ENCODE data around the gene CLDN8.

Gene CLDN8

DNA sequence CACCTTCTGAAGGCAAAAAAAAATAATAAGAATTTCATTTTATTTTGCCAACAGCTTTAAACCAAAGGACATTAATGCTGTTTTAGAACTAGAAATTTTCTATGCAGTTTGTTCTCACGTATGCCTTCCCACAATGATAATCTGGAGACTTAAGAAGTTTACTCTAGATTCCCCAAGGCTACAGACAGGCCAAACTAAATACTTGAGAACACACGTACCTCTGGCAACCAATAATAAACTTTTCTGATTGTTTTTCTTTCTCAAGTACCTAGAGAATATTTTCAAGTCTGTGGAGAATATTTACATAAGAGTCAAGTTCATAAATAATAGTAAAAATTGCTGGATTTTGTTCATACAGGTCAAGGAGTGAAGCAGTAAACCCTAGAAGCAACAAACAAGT lies 15.9 kb downstream of the CLDN8 start:
- no peak for DNase-seq (ENCODE audit: low read depth)

DNA sequence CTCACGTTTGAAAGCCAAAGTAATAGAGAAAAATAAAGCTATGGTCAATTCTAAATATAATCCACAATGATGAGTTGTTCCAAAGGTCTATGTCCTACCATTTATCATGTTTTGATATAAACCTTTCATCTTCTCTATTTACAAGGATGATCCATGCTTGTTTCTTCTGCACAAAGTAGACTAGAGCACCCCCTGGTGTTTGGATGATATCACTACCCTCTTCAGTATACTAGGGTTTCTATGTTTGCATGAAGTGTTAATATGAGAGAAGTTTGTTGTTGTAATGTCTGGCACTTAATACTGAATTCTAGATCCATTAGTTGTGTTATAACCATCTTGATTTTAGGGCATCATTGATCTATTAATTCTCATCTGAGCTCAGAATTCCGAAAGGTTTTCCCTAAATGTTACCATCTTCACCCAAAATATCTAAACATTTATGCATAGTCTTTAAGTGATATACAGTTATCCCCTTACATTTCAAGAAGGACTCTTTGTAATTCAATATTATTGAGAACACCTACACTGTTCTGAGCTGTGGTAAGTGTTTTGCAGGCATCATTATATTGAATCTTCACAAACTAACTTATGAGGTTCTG lies 21.1 kb downstream of the CLDN8 start:
- DNase-seq (ENCODE audit: low read depth), result no peak

DNA sequence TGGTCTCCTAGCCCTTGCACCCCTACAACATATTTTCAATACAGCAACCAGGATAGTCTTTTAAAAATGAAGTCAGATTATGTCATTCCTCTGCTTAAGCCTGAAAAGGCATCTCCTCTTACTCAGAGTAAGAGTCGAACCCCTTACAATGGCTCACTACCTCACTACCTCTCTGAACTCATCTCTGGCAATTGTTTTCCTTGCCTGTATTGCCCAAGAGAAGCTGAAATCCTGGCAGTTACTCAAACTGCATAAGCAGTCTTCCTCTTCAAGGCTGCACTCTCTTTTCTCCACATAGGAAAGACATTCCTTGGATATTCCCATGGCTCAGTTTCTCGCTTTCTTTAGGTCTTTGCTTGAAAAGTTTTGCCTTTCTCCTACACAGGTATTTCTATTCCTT lies 22.7 kb downstream of the CLDN8 start:
- DNase-seq (ENCODE audit: low read depth), result no peak

DNA sequence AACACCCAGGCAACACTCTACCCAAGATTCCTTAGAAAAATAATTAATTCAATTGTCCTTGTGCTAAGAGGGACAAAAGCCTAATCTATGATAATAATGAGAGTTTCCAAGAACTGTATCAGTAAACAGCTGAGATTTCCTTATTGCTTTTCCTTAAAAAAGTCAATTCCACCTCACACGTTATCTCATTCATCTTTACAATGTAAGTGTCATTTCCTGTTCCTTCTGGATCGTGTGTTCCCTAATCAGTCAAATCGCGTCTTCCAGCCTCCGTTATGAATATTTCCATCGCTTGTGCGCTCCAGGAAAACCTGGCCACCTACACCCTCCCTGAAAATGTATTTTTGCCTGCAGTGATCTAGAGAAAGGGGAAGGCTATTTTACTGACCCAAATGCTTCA lies 25.3 kb downstream of the CLDN8 start:
- DNase-seq (ENCODE audit: low read depth), result no peak

DNA sequence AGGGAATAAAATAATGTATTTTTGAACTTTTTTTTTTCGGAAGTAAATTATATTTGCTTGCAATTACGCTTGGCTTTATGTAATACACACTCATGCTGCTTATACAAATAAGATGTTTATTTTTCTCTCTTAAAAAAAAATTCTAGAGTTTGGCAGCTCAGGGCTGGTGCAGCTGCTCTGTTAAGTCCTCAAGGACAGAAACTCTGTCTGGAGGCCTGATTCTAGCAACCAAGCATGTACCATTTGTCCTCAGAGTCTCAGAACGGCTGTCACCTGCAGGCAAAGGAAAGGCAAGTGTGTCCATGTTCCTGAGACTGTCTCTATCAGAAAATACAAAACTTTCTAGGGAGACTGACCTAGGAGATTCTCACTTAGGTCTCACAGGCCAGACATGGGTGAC lies 26.1 kb downstream of the CLDN8 start:
- no peak for DNase-seq (ENCODE audit: low read depth)

DNA sequence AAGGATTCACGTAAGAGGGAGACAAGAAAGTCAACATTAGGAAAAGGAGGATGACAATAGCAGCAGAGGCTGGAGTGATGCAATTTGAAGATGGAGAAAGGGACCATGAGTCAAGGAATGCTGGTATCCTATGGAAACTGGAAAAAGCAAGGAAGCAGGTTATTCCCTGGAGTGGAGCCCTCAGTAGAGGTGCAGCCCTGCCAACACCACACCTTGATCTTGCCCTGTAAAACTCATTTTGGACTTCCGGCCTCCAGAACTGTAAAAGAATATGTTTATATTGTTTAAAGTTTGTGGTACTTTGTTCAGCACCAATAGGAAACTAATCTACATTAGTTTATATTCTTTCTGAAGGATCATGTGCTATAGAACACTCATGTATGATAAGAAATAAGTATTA lies 29.7 kb downstream of the CLDN8 start:
- no peak for DNase-seq (ENCODE audit: low read depth)

DNA sequence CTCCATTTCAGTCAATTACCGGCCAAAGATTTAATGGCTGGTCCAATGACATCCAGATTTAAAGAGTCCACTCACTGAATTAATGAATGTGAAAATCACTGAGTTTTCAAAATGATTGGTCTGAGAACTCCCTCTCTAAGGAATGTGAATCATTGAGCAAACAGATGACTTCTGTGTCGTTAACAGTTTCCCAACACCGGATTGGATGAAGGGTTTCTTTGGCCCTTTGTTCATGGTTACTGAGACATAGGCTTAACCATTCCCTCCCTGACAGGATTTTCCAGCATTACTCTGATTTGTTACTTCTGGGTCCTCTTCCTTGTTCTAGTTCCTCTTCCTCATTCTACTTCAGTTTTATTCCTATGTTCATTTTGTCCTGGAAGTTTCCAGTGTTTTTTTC lies 47.8 kb downstream of the CLDN8 start:
- DNase-seq (ENCODE audit: low read depth), result no peak

DNA sequence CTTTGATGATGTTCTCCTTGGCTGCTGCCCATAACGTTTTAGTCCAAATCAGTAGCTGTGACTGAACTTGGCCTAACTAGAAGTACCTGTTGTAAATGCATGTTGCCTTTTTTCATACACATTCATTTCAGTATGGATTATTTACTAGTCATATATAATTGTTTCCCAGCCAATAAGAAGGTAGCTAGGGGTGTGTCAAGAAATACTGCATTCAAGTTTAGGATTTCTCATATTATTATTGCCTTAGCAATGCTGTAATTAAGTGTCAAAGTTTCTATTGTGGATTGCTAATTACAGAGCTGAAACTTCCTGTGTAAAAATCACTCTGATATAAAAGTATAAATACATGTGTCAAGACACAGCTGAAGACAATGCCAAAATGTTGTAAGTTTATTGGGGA lies 49.2 kb downstream of the CLDN8 start, which contains the start of gene CLDN17:
CLDN17 (minus strand) TSS at position 101 of the 400 bp plus-strand sequence. CDS start 188 bp downstream, outside the sequence.
- no peak for DNase-seq (ENCODE audit: low read depth)

DNA sequence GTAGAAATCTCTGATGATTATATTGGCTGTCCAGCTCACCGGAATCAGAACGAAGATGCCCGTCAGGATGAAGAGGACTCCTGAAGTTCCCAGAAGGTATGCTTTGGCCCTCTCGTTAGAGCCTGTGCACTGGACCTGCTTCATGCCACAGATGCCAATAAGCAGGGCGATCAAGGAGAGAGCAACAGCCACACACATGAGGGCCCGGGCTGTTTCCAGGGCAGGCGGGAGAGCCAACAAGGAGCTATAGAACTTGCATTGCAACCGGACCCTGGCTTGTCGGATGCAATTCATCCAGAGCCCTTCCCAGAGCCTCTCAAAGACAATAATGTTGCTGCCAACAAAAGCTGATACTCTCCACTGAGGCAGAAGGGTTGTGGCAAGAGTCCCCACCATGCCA lies 49.7 kb downstream of the CLDN8 start:
- DNase-seq (ENCODE audit: low read depth), result no peak

DNA sequence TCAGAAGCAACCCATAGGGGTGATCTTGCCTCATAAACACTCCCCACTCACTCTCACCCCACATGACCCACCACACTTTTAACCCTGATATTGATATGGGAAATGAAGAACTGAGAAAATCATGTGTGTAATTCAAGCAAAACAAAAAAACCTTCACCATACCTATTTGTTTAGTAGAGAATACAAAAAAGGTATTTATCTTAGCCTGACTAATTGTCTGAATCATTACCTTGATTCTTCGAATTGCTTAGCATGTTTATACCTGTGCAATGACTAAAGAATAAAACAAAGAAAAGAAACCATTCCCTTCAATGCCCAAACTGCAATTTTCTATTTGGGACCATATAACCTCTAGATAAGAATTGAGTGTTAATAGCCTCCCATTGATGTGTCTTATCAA lies 51.1 kb downstream of the CLDN8 start:
- no peak for DNase-seq (ENCODE audit: low read depth)
